Measurements from ENCODE around the gene EPHA8.

Gene EPHA8

DNA sequence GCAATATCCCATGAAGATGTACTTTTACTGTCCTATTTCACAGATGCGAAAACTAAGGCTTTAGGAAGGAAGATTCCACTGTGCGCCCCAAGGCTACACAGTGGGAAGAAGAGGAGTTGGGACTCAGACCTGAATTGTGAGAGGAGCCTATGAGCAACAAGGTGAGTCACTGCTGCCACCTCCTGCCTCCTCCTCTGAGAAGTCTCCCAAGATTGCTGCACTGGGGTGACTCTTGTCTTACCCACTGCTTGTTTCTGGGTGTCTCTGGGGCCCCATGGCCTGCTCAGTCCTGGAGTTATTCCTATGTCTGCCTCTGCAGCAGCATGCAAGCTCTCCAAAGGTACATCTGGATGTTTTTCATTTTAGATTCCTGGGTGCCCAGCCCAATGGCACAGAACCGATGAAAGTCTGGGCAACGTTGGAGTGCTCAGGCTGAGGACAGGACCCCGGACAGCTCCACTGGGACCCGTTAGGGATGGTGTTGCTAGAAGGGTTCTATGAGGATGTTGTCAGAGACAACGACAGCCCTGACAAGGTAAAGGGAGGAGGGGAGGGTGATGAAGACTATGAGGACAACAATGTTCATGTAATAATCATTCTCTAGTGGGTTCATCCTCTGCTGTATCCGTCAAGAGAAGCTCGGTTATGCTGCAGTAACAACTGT is 62.1 kb downstream of the EPHA8 start:
- no peak for DNase-seq

DNA sequence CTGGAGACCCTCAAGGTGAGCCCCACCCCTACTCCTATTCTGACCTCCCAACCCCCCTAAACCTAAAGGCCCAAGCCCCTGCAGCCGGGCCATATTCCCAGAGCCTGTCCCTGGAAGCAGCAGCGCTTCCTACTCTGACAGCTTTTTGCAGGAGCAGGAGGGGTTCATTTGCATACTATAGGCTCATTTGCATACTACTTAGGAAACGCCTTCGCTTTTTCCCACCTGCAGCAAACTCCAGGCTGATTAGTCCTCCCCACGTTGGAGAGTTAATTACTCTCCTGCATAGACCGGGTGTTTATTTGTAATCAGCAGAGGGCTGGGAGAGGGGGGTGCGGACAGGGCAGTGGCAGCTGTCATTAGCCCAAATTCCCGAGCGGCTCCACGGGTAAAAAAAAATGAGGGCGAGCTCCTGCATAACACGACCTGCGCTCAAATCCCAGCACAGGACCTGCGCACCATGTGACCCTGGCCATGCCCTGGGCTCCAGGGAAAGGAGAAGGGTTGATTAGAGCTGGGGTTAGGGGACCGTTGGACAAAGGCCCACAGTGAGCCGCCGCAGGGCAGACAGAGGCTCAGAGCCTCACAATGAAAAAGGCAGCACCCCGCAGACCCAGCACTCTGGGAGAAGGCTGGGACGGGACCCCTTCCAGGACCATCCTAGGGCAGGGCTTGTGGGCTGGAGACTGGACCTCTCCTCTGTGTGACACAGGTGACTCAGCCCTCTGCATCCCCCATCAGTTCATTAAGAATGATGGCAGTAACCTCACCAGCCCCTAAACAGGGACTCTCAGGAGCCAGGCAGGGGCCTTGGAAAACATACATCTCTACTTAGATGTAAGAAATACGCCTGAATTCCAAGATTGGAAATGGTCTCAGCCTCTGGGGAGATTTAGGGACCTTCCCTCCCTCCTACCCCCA is 63.2 kb downstream of the EPHA8 start:
- no peak for DNase-seq

DNA sequence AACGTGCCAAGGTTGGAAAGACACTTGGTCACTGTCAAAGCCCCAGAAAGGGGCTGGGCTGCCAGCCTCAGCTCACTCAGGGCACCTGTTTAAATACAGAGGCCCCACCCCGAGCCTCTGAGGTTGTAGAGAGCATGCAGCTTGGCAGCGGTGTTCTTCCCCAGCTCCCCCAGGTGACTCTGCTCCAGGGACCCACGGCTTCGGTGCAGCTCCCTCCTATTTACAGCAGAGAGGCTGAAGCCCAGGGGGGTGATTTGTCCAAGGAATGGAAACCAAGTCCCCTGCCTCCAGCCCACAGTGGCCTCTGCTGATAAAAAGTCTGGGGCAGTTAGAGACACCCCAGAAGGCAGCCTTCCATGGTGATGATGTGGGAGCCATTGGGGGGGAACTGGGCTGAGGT is 64.0 kb downstream of the EPHA8 start:
- no peak for DNase-seq

DNA sequence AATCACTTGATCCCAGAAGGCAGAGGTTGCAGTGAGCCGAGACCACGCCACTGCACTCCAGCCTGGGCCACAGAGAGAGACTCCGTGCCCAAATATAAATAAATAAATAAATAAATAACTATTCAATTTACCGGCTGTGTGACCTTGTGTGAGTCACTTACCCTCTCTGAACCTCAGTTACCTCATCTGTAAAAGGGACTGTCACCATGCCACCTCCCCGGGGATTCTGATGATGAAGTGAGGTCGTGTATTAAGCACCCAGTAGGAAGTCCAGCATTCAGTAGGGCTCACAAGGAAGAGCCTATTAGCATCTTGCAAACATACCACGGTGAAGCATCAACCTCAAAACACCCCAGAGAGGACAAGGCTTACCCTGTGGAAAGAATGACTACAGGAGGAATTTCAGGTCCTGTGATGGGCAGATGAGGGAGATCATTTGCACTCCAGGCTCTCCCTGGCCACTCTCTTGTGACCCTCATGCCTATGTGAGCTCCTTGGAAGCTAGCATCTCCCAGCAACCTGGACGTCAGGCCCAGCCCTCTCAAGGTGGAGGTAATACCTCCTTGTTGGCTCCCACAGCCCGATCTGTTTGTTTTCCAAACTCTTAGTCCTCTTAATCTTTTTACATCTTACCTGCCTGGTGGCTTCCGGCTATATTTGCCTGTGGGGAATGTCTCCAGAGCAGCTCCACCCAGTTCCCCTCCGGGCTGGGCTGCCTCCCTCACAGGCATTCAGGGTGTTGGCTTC is 65.6 kb downstream of the EPHA8 start:
- no peak for DNase-seq

DNA sequence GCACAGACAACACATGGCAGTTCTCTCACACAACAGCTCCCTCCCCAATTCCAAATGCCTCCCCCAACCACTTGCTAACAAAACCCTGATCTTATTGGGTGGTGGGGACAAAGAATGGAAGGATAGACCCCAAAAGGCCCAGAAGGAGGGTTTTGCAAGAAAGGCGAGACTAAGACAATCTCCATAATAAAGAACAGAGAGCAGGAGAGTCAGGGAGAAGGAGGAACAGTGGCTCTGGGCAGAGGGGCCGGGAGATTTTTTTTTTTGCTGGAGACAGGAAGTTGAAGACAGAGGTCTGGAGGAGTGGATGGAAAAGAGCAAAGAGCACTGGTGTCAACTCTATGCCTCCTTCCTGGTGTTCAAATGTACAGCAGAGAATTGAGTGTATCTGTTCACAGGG is 66.6 kb downstream of the EPHA8 start:
- no peak for DNase-seq

DNA sequence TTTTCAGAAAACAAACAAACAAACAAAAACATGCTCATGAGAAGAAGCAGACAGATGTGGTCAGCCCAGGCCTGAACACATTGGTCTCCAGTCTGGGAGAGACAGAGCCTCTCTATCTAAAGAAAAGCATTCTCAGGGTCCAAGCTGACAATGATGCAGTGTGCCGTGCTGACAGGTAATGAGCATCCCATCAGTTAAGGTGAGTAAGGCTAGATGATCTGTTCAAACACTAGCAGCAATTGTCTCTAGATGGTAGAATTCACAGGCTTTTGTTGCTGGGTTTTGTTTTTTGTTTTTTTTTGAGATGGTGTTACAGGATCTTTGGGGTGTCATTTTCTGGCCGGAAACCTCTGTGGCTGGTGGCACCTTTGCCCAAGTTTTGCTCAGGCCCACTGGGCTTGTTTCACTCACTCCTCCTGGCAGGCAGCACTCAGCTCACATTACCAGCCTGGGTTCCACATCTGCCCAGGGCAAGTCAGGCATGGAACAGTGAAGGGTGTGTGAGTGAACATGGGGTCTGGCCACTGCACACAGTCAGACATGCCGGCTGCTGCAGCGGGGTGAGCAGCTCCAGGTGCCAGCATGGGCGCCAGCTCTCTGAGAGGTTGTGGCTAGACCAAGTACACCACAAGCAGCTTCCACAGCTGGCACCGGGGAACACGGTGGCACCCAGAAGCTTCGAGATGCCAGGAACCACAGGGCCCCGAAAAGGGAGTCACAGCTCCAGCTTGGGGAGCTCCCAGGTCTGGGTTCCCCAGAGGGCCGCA is 70.6 kb downstream of the EPHA8 start:
- no peak for DNase-seq

DNA sequence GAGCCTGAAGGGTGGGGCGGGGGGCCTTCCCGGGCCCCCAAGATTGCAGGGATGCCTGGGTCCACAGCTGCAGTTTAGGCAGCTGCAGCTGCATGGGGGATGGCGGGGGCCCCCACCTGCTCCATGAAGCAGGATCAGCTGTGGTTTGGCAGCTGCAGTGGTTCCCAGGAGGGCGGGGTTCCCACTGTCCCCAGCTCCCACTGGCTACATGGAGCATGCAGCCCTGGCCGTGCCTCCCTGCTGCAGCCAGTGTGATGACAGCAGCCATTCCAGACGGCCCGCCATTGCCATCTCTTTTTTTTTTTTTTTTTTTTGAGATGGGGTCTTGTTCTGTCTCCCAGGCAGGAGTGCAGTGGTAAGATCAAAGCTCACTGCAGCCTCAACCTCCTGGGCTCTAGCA is 72.1 kb downstream of the EPHA8 start:
- DNase-seq, result no peak

DNA sequence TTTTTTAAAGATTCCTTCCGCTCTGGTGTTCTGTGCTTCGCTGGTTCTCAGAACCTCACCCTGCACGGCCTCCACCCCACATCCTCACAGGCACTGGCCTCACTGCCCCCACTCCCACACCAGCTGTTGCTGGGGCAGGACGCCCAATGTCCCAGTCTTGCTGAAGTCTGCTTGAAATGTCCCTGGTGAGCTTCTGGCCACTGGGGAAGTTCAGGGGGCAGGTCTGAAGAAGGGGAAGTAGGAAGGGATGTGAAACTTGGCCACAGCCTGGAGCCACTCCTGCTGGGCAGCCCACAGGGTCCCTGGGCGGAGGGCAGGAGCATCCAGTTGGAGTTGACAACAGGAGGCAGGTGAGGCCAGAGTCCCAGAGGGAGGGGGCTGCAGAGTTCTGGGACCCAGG is 73.1 kb downstream of the EPHA8 start, which contains the start of gene C1QA:
Gene C1QA (plus strand): TSS at position 276 of the 400 bp plus-strand sequence. CDS start 989 bp downstream, outside the sequence.
- DNase-seq, result no peak

DNA sequence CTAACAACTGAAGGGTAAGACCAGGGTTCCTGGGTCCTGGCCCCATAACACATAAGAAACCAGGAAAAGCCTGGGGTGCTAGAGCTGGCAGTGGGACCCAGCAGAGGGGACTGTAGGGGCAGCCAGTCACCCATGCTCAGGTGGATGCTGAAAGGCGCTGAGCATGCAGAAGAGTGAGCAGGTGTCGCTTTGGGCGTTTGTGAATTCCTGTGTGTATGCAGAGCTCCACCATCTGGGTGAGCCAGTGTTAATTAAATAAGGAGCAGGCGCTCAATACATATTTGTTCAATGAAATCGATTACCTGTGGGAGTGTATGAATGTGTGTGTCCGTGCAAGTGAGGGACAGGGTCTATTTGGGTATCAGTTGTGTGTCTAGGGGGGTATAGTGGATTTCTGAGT is 73.6 kb downstream of the EPHA8 start:
- DNase-seq, result no peak

DNA sequence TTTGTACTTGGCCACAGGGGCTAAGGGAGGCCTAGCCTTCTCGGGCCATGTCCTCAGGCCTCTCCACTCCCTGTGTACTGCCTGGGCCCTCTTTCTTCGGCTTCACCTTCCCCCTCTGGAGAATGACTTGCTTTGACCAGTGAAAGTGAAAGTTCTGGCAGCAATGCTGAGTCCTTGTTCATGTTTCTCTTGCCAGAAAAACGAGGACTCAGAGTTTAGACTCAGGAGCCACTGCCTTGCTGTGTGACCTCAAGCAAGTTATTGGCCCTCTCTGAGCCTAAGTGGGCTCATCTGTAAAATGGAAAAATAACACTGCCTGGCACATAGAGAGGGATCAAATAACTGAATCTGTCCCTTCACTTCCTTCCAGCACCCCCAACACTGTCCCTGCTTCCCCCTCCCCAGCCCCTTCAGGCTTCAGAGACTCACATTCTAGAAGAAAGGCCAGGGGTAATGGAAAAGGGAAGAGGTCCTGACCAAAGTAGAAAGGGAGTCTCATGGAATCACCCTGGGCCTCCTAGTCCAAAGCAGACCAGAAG is 74.7 kb downstream of the EPHA8 start:
- no peak for DNase-seq

DNA sequence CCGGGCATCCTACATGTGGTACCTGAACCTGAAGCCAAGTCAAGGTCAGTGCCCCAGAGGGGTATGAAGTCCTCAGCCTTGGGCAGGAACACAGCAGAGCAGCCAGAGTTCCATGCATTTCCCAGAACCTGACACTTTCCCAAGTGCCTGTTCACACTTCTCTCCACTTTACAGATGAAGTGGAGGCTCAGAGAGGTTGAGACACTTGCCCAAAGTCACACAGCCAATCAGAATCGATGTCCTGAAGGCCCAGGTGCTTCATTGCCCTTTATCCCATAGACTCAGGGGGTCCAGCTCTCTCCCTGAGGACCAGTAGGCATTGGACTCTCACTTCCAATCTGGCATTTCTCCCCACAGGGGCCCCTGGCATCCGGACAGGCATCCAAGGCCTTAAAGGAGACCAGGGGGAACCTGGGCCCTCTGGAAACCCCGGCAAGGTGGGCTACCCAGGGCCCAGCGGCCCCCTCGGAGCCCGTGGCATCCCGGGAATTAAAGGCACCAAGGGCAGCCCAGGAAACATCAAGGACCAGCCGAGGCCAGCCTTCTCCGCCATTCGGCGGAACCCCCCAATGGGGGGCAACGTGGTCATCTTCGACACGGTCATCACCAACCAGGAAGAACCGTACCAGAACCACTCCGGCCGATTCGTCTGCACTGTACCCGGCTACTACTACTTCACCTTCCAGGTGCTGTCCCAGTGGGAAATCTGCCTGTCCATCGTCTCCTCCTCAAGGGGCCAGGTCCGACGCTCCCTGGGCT is 75.4 kb downstream of the EPHA8 start:
- DNase-seq, result no peak

DNA sequence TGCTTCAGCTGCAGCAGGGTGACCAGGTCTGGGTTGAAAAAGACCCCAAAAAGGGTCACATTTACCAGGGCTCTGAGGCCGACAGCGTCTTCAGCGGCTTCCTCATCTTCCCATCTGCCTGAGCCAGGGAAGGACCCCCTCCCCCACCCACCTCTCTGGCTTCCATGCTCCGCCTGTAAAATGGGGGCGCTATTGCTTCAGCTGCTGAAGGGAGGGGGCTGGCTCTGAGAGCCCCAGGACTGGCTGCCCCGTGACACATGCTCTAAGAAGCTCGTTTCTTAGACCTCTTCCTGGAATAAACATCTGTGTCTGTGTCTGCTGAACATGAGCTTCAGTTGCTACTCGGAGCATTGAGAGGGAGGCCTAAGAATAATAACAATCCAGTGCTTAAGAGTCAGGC is 76.0 kb downstream of the EPHA8 start:
- no peak for DNase-seq

DNA sequence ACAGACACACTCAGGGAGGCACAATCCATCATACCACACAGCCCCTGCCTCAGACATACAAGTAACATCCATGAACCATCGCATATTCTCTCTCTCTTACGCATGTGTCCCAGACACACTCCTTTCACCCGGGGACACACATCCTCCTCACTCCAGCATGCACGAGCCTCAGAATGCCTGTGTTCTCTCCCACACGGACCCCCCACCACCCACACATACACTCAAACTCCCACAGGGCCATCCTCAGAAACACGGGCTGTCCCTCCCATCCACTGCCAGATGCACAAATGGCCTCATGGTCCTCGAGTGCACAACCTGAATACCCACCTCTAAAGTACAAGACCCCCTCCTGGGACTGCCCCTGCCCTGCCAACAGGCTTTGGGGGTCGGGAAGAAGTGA is 78.0 kb downstream of the EPHA8 start:
- no peak for DNase-seq

DNA sequence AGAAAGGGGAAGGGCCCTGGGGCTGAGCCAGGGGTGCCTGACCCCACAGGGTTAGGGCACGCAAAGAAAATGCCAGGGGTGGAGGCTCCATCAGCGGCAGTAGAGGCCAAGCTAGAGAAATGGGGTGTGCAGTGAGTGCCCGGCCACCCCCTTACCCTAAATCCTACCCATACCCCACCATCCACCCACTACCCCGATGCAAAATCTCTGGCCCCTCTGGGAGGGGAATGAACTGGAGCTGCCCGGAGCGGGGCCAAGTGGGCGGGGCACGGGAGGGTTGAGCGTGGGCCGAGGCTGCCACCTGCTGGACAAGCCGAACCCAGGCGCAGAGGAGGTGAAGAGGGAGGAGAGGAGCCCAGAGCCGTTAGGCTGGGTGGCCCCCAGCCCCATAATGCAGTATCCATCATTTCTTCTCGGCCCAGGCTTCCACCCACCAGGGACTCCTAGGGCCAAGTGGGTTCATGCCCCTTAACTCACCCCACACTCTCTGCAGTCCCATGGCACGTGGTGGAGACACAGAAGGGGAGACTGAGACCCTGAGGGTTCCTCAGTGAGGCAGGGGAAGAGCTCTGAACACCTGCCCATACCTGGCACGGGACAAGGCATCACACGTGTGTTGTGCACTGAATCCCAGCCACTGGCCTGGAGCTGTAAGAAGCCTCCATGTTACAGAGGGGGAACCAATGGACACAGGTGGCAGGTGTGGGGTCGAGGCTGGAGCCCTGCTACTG is 78.8 kb downstream of the EPHA8 start:
- peak; percentile 56 for DNase-seq

DNA sequence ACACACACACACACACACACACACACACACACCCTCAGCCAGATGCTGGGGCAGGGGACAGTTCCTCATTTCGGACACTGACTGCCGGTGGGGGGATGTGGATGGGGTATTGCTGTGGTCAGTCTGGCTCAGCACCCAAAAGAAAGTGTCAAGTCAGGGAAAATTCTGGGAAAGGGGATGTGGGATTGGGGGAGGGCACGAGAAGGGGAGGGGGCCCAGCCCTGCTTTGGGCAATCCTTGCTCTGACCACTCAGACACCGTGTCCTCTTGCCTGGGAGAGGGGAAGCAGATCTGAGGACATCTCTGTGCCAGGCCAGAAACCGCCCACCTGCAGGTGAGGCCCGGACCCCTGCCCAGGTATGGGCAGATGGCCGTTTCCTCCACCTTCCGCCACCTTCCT is 80.1 kb downstream of the EPHA8 start, which contains the start of gene C1QC:
Gene C1QC (plus strand): TSS at position 253 of the 400 bp plus-strand sequence. CDS start 391 bp downstream, outside the sequence.
- no peak for DNase-seq

DNA sequence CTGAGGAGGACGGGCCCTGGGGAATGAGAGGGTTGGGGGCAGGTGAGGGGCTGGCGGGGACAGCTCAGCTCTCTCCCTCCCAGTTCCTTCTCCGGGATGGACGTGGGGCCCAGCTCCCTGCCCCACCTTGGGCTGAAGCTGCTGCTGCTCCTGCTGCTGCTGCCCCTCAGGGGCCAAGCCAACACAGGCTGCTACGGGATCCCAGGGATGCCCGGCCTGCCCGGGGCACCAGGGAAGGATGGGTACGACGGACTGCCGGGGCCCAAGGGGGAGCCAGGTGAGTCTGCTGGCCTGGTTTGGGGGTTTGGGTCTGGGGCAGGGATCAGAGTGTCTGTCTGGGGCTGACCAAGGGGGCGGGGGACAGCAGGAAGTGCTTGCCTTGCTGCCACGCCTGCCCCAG is 80.6 kb downstream of the EPHA8 start:
- DNase-seq, result no peak

DNA sequence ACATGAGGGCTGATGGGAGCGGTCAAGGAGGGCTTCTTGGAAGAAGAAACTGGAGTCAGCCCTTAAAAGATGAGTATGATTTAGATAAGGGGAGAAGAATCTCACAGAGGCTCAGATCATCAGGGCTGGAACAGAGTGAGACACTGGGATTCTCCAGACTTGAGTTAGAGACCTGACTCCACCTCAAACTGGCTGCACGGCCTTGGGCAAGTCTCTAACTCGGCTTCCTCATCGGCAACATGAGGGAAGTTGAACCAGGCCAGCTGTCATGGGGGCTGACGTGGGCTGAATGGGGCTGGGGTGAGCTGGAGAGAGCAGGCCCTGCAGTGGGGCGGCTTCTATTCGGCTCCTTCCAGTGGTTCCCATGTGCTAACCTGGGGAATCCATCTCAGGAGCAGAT is 82.6 kb downstream of the EPHA8 start:
- DNase-seq, result no peak

DNA sequence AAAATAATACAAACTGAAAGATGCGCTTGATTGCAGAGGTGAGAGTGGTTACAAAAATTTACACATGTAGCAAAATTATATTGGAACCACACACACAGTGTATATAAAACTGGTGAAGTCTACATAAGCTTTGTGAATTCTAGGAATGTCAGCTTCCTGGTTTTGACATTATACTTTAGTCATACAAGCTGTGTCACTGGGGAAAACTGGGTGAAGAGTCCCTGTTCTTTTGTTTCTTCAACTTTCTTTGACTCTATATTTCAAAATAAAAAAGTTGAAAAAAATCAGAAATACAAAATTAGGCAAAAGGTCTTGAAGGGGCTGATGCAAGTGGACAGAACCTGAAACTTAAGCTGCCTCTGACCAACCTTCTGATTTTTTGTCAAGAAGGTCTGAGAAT is 83.1 kb downstream of the EPHA8 start:
- no peak for DNase-seq

DNA sequence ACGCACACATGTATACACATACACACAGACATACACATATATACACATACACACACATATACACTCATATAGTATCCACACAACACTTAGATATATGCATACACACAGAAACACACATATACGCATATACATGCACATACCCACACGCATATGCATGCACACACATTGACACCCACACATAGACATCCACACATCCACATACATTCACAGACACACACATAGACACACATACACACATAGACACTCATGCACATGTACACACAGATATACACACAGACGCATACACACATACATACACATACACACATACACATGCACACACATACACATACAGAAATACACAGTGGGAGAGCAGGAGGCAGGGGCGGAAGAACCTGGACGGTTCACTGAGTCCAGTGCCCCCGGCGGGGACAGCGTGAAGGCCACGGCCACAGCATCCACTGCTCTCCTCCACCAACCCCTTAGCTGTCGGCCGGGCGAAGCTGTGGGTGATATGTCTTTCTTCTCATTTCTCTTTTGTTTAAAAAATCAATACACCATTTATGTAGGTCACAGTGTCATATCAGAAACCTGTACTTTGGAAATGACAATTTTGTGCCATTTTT is 86.9 kb downstream of the EPHA8 start:
- no peak for DNase-seq
